GM23248 (cell line): ENCODE results near the gene MYLIP.

Experiments used
- EZH2 ChIP-seq: fragments of 200-600 bp; sonication (generic); IDR thresholded peaks from 2 replicates; pipeline ENCODE4 v1.6.1; 2018; ENCODE audit warnings: antibody characterized with exemption, mild to moderate bottlenecking; ENCODE audit not compliant: insufficient read depth, poor library complexity, severe bottlenecking
- EZH2phosphoT487 ChIP-seq: fragments of 200-600 bp; sonication (generic); IDR thresholded peaks from 2 replicates; pipeline ENCODE4 v1.6.1; 2018; ENCODE audit warnings: antibody characterized with exemption, moderate library complexity, mild to moderate bottlenecking, low read depth; ENCODE audit not compliant: insufficient read depth

DNA sequence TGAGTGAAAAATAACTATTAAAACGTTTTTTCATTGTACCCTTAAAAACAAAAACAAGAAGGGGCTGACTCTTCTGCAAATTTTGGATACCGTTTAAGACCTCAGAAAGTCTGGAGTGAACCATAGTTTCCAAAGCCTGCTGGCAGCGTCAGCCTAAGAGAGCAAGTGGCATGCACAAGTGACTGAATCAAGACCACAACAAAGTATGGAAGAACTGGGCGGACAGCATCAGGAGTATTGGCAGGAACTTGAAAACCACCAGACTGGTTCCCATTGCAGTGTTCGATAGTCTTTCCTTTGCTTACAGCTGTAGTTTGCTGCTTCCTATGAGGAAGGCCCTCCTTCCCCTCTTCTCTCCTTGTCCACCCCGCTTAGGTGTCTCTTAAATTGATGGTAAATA, 33.7 kb upstream of the MYLIP start:
- TF ChIP-seq EZH2: no peak
- no peak for TF ChIP-seq EZH2phosphoT487
